HG03159 (cell line): ENCODE data around the gene PTPRG.
"Not testable (repeated sequence)": the region's sequence is repeated elsewhere in the genome, so short reads cannot be mapped to it uniquely, and the experiment has no call there.

Experiments
- ATAC-seq: cut with Tn5 transposase; IDR thresholded peaks from one replicate; pipeline ENCODE4 v1.9.1; 2021; ENCODE audit warnings: mild to moderate bottlenecking, moderate library complexity; ENCODE audit not compliant: unreplicated experiment

The PTPRG gene

DNA sequence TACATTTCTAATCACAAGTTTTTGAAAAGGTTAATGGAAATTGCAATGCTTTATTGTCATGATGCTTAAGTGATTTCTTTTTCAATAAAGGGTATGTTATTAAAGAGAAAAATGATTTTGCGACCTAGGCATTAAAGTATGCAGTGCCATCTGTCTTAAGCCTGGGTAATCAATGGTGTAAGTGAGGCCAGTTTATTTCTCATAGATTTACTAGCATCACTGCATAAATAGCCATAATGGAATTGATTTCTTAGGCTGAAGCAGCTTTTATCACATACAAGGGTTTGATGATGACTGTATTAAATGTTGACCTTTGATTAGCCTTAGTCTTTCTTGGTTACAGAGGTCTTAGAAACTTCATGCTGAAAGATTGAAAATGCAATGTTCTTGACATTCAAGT lies 464.5 kb downstream of the PTPRG start:
- no peak for ATAC-seq

DNA sequence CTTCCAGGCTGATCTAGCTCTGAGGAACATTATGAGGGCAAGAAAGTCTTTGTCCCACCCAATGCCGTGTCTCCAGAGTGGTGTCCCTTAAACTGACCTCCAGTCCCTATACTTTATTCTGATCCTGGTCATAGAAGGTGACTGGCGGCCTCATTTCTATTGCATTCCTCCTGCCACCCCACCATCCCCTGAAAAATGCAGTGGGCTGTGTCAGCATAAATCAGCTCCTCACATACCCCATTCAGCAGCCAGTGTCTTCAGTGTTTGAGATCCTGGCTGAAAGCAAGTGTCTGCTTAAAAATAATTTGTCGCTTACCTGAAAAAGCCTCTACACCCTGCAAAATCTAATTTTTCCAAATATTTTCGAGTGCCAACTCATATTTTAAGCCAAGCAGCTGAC lies 465.9 kb downstream of the PTPRG start:
- no peak for ATAC-seq

DNA sequence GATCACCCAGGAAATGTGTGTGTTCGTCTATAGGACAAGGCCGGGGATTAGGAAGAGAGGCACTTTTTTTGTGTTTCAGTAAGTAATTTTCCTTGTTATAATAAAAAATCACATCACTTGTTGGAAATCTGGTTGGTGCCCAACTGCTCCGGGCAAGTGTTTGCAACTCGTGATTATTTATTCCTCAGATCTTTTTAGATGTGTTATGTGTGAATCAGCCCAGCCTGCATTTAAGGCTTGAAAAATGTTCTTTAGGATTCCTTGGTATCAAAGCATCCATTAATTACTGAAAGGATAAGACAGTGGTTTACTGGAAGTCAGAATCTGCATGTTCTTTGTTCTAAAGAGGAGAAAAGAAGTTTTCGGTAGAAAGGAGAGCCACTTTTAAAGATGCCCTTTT lies 466.4 kb downstream of the PTPRG start:
- ATAC-seq: no peak

DNA sequence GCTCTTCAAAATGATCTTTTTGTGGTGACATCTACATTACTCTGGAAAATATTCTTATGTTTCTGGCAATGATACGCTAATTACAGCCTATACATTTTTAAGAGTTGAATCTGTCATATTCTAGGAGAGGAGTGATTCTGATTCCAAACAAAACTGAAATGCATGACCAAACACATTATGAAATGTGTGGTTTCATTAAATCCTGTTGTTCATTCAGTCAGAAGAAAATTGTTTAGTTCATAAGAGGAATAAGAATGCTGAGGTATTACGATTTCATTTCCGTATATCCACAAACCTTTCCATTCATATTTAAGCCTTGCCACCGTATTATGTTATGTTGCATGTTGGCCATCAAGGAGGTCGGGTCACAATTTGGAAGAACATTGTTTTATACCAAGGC lies 466.9 kb downstream of the PTPRG start:
- no peak for ATAC-seq

DNA sequence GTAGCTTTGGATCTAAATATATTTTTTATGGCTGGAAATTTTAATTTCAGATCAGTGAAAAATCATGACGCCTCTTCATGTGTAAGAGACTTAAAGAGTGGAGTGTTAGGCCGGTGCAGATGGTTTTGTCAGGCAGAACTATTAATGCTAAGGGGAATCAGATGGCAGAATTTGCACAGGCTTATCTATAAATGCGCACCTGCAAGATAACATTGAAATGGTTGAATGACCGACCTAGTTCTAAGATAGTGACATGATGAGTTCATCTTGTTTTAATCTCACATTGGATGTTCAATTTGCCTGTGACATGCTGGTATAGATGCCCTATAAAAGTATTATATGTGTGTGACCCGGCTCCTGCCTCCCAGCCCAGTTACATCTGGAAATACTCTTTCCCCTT lies 471.4 kb downstream of the PTPRG start:
- ATAC-seq: no peak

DNA sequence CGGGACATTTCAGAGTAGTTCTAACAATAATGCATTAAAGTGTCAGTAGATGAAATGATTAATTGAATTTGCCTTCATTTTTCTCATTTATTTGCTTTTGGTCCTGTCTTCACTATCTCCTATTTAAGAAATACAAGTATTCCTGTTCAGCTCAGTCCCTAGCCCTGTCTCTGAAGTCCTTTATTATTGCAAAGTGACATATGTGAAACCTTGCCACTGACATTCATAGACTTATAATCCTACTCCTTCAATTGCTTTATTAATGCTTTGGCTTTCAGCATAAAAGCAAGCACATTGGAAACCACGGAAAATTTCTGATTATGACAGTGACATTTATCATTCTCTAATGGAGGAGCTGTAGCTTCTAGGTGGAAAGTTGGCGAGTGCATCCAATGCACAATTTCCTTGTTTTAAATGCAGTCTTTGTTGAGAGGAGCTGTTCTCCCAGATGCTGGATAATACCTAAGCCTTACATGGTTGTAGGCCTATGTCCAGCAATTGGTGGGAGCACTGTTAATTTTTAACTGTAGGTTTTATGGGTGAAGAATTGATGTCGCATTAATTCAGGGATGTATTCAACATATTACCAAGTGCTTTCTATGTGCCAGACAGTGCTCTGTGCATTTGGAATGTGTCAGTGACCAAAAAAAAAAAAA lies 474.2 kb downstream of the PTPRG start:
- ATAC-seq: no peak

DNA sequence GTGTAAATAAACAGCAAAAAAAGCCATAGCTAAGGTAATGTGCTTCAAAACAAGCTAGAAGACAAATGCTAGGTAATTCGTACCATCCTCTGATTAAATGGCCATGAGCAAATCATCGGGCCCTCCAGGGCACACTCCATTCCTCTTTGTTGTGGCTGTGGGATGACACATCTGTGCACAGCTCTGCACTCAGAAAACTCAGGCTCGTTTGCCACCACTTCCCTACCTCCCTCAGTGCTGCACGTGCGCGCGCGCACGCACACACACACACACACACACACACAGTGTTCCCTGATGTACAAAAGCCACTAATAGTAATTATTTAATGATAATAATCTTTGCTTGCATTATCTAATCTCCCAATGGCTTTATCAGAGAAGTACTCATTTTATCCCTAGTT lies 475.4 kb downstream of the PTPRG start:
- no peak for ATAC-seq

DNA sequence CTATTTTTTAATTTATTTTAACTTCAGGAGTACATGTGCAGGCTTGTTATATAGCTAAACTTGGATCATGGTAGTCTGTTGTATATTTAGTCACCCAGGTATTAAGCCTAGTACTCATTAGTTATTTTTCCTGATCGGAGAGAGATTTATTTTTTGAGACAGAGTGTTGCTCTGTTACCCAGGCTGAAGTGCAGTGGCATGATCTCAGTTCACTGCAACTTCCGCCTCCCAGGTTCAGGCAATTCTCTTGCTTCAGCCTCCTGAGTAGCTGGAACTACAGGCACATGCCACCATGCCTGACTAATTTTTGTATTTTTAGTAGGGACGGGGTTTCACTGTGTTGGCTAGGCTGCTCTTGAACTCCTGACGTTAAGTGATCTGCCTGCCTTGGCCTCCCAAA lies 477.4 kb downstream of the PTPRG start:
- ATAC-seq: not testable (repeated sequence)

DNA sequence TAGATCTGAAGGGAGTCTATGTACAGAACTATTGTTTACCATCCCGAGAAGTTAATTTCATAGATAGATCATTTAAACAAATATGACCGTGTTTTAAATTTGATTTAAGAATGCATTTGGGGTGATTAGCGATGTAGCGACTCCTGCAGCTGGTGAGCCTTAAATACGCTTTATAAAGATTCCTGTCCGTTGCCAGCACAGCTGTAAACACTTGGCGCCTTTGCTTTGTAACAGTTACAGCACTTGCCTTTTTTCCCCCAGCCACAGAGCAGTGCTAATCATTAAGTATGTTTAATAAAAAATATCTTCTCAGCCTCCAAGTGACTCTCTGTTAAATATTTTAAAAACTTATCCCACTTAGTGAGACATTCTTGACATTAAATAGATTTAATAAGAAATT lies 478.2 kb downstream of the PTPRG start:
- ATAC-seq: no peak

DNA sequence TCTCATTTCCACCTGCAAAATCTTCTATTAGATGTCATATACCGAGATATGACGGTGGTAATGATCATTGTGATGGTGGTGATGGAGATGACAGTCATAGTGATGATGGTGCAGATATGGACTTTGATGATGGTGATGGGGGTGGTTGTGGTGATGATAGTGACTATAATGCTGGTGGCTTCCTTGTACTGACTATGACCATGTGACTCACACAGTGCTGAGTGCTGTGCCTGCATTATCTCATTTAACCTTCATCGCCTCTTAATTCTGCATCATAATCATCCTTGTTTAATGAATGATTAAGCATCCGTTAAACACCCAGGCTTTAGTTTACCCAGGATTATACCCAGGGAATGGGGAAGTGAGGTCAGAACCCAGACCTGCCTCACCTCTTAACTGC lies 480.3 kb downstream of the PTPRG start:
- no peak for ATAC-seq

DNA sequence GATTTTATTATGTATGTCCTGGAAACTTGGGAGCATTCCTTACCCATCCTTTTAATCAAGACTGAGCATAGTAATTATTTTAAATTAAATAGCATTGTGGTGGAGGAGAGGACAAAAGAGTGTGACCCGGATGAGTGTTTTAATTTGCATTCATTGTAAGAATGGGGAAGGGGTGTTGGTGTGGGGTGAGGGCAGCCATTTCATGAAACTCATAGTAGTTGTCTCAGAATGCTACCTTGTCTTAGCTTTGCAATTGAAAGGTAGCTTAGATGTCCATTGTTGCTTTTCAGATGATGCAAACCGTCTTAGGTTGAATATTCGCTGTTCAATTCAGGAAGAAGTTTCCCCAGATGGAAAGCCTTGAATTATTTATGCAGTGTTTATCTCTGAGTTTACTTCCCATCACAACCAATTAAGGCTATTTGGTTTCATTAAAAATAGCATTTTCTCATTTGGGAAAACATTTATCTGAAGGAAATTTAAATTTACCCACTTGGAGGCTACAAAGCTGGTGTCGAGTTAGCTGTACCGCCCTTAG lies 483.6 kb downstream of the PTPRG start:
- ATAC-seq: no peak

DNA sequence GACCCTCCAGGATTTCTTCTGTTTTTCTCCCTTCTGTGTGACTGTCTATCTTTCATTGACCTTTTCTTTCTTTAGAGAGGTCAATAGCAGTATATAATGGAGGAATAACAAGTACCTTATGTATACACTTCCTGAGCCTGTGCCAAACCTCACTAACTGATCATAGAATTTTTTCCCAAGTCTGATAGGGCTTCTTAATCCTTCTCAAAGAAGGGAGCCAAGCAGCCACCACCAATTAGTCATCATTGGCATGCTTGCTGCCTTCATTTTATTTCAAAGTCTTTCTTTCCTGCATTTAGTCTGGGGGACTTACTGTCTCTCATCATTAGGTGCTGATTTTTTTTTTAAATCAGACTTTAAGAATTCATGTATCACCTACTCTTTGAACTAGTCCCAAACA lies 485.0 kb downstream of the PTPRG start:
- ATAC-seq: no peak

DNA sequence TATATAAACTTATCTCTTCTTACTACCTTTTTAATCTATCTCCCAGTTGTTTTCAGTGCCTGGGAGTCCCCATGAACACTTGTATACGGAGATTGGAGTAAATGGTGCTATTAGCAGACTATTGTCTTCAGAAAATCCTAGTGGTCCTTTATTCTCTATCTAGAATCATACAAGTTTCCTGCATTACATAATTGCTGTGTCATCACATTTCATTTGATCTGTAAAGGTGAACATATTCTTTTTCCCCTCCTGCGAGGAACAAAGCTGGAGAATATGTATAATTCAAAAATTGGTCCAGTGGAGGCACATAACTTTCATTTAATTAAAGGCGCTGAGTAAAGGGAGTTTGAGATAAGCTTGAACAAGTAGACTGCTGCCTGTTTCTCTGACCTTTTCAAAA lies 487.2 kb downstream of the PTPRG start:
- no peak for ATAC-seq

DNA sequence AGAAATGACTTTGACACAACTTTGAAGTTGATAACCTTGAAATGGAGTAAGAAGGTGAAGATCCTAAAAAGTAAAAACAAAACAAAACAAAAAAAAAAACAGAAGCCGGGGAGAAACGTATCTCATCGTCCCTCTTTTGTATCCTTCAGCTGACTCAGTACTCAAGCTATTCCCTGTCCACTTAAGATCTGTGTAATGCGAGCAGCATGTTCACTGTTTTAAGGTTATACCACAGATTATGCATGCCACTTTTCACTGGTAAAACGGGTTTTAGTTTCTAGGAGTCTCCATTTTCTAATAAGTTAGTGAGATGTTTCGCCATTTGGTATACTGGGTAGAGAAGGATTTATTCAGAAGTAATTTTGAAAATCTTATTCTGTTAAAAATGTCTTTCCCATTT lies 487.7 kb downstream of the PTPRG start:
- ATAC-seq: no peak

DNA sequence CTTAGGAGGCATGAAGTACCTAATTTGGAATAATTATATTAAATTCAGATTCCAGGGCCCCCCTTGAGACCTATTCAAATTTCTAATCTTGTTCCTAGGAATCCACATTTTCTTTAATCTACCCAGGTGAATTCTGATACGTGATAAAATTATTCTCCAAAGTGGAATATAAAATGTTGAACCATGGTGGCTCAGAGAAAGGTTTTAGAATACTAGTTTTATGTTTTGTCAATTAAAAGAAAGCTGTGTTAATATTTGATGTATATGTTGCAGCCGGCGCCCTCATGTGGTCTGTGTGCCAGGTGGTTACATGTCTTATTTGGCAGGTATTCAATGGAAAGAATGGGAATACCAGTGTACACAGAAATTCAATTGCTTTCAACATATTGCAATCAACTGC lies 490.1 kb downstream of the PTPRG start:
- ATAC-seq: no peak

DNA sequence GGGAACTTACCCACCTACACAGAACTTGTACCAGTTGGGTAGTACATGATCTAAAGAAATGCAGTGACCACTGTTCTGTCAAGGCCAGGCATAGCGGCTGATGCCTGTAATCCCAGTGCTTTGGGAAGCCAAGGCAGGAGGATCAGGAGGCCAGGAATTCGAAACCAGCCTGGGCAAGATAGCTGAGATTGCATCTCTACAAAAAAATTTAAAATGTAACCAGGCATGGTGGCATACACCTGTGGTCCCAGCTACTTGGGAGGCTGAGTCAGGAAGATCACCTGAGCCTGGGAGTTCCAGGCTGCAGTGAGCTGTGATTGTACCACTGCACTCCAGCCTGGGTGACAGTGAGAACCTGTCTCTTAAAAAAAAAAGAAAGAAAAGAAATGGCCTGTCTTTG lies 491.0 kb downstream of the PTPRG start:
- ATAC-seq: no peak

DNA sequence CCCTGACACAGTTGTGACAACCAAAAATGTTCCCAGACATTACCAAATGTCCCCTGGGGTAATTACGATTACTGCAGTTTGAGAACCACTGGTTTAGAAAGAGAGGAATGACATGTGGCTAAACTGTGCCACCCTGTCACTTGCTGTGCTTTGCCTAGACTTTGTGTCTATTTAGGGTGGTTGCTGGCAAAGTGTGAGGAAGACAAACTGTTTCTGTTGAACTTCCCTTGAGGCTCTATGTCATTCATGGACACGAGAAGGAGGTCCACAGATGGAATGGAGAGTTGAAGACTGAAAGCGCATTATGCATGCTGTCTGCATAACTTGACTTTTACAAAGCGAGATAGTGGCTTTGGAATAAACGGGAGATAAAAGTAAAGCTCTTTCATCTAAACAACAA lies 495.3 kb downstream of the PTPRG start:
- no peak for ATAC-seq

DNA sequence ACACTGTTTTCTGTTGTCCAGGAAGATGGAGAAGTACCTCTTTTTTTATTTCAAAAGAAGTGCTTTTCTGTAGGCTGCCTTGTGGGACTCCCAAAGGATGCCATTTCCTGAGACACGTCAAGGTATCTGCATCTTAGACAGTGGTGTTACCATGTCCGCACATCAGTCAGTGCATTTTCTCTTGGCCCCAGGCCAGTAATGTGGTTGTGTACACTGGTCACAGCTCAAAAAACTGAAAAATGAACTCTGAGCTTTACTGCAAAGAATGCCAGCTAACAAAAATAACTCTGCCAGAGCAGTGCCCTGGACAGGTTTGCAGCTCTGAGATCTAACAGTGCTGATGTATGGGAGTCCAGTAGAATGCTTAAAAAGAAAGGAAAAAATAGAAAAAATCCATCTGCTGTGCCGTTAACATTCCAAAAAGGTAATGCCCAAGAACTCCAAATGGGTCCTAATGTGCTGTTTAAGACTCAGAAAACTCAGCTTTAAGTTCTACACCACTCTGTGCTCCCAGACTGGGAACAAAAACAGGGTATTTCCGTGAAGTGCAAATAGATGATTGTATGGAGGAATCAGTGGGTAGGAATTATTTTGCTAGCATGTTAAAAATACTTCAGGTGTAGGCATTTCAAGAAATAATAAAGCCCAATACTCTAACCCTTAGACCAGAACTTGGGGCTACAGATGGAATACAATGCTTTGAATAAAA lies 496.1 kb downstream of the PTPRG start:
- ATAC-seq: no peak

DNA sequence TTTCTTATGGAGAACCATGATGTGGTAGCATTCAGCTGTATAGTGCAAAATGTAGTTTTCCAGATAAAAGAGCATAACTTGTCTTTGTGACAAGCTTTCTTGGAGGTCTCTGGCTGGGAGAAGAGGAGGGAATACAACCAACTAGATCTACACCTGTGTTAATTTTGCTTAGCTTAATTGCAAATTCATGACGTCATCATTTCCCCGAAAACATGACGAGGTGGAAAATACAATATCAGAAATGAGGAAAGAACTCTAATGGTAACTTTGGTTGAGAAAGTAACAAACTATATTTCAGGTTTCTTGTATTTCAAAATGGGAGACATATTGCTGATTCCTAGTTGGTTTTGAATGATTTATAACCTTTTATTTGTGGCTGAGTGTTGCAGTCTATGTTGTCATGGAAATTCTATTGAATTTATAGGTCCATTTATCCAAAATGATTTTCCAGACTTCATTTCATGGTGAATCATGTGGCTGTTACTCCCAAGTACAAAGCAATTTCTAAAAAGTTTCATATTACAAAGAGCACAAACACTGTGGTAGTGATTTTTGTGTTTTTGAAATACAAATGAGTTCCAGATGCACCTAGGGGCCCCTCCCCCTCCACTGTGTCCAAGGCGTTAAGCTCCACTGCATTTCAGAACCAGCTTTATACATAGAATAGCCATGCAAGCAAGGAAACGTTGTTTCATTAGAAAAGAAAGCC lies 504.8 kb downstream of the PTPRG start:
- no peak for ATAC-seq

DNA sequence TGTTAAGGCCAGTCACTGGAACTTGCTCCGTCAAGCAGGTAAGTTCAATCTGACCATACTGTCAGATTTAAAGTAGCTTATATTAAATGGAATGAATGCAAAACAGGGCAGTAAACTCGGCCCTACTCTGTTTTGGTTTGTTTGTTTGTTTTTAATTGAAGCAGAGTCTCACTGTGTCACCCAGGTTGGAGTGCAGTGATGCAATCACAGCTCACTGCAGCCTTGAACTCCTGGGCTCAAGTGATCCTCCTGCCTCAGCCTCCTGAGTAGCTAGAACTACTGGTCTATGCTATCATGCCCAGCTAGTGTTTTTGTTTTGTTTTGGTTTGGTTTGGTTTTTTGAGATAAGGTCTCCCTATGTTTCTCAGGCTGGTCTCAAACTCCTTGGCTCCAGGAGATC lies 507.0 kb downstream of the PTPRG start:
- ATAC-seq: no peak

DNA sequence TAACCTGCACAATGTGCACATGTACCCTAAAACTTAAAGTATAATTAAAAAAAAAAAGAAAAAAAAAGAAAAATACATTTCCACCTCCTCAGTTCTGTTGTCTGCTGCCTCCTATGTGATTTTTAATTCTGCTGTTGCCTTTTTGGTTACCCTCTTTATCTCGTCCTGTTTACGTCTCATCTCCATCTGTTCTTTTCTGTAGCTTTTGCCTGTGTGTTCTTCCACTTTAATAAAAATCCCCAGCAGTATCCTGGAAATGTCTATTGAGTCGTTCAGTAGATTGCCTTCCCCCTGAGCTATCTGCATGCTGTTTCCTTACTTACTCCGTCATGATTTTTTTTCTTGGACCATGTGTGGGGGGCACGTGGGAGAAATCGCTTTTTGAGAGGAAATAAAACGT lies 509.5 kb downstream of the PTPRG start:
- ATAC-seq: no peak

DNA sequence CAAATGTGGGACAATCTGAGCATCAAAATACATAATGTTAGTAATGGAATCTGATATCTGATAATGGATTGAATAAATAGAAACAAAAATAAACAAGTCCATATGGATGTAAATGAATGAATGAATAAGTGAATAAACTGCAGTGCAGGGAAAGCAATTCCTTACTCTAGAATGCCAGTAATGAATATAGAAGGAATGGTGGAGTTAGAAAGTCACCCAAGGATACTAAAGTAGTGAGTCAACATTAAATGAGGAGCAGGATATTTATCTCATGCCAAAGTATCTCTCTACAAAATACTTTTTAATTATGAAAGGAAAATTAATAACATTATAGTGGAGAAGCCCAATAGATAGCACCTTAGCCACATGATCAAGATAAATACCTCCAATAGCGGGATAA lies 511.7 kb downstream of the PTPRG start:
- ATAC-seq: no peak
